Activated naive CD8-positive, alpha-beta T cell treated with anti-CD3 and anti-CD28 coated beads, Interleukin-2, amount 10 ng/mL, durations not matched to agents 7 days and 5 days (primary cell): Measurements from ENCODE around the gene CLIP1. TPM values are rescaled to one million over a fixed set of nuclear protein-coding genes. Genes with fewer than 3 reads are reported as not detected.
A peak's percentile ranks its signal among the peaks of the same experiment; 100 is the strongest.
"Not testable (repeated sequence)": the region's sequence is repeated elsewhere in the genome, so short reads cannot be mapped to it uniquely, and the experiment has no call there.

Experiments used
- ATAC-seq: fragments of 150-1000 bp; cut with Tn5 transposase; one replicate; pipeline ENCODE4 v1.10.0; 2021; ENCODE audit warnings: low read depth, moderate library complexity
- POLR2A ChIA-PET: fragments of 350-600 bp; sonication (Branson Sonifier 250); formaldehyde crosslinking; loops from one replicate; lab custom pipeline; 2021; ENCODE audit warnings: antibody characterized with exemption; lab: Charles Lee
- DNase-seq: peaks from one replicate; pipeline ENCODE4 v3.0.0; 2021
- H3K27ac Mint-ChIP-seq: one replicate; pipeline ENCODE4 v1.8.0; 2022; ENCODE audit warnings: mild to moderate bottlenecking, mixed read lengths
- H3K27me3 Mint-ChIP-seq: one replicate; pipeline ENCODE4 v1.8.0; 2022; ENCODE audit warnings: mild to moderate bottlenecking, moderate library complexity, mixed read lengths
- H3K36me3 Mint-ChIP-seq: one replicate; pipeline ENCODE4 v1.8.0; 2021; ENCODE audit warnings: mild to moderate bottlenecking, mixed read lengths
- H3K4me1 Mint-ChIP-seq: one replicate; pipeline ENCODE4 v1.8.0; 2021; ENCODE audit warnings: mixed read lengths
- H3K4me3 Mint-ChIP-seq: one replicate; pipeline ENCODE4 v1.8.0; 2022; ENCODE audit warnings: mild to moderate bottlenecking, moderate library complexity, mixed read lengths
- H3K9me3 Mint-ChIP-seq: one replicate; pipeline ENCODE4 v1.8.0; 2021; ENCODE audit warnings: mixed read lengths
- total RNA-seq, 2 experiments: library from RNA; stranded (reverse); gene quantifications; one replicate each; pipeline ENCODE4 v1.2.3, GENCODE V29; 2021

Gene CLIP1
- total RNA-seq, 2 experiments from 2014 or later, result 61.2 to 61.5 TPM

DNA sequence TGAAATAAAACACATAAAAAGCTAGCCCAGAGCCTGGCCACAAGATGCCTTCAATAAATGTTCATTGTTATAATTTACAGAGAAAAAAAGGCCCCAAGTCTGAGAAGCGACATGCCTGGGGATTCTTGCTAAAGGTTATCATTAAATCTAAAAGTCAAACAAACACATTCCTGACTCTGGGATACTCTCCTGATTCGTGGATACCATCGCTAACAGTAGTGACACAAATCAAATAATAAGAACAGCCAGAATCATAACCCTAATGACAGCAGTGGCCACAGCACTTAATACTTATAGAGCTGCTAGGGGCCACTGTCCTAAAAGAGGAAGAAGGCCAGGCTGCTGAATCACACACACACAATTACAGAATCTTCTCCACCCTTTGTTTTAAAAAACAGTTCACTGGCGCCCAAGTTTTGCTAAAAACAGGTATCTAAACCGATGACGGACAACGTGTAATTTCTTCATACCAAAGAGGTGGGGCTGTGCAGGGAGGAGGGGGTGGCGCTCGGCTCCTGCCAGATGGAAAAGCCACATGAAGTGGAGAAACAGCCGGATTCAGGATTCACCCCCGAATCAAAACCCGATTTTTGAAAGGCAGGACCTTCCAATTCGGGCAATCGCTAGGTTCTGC is 1.2 kb downstream of the CLIP1 start:
- DNase-seq (no peak), ATAC-seq (no peak)
- Mint-ChIP-seq H3K4me1 (peaks cover 22% of the 10 kb centered on the region), H3K4me3 (peak overlapping the region; percentile 86), H3K27me3 (no peaks in the 10 kb centered on the region), H3K27ac (peak overlapping the region; percentile 78), H3K36me3 (no peaks in the 10 kb centered on the region), H3K9me3 (no peaks in the 10 kb centered on the region)
- POLR2A ChIA-PET, result interaction anchor here (0.6 to 1.1 kb wide), 7 partner anchors 7 to 105 kb away, joined by 3 to 6 read pairs (median 3); partner anchors contain the start of genes KNTC1, RSRC2 and ZCCHC8

DNA sequence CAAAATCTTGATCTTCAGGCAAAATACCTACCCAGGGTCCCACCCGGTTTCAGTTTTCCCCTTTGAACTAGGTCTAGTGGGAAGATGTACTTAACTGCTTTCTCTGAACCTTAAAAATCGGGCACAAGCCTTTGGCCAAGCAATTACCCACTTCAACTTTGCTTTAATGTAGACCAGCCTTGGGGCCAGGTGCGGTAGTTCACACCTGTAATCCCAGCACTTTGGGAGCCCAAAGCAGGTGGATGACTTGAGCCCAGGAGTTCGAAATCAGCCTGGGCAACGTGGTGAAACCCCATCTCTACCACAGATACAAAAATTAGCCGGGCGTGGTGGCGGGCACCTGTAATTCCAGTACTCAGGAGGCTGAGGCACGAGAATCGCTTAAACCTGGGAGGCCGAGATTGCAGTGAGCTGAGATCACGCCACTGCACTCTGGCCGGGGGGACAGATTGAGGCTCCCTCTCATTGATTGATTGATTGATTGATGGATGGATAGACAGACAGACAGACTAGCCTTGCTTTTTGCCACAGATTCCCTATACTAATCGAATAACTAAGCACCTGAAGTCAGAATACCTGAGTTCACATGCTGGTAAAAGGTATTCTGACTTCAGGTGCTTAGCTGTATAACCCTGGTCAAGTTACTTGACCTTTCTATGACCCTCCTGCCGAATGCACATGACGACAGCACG is 1.9 kb downstream of the CLIP1 start:
- Mint-ChIP-seq H3K27ac (no peak overlapping the region), H3K9me3 (no peaks in the 10 kb centered on the region), H3K4me3 (peak overlapping the region; percentile 86), H3K27me3 (no peaks in the 10 kb centered on the region), H3K36me3 (no peaks in the 10 kb centered on the region), H3K4me1 (peaks cover 22% of the 10 kb centered on the region)
- POLR2A ChIA-PET, result interaction anchor here (0.8 kb wide), 1 partner anchor 32 kb away, joined by 3 read pairs; no protein-coding TSS in a partner anchor
- DNase-seq (no peak), ATAC-seq (no peak)

DNA sequence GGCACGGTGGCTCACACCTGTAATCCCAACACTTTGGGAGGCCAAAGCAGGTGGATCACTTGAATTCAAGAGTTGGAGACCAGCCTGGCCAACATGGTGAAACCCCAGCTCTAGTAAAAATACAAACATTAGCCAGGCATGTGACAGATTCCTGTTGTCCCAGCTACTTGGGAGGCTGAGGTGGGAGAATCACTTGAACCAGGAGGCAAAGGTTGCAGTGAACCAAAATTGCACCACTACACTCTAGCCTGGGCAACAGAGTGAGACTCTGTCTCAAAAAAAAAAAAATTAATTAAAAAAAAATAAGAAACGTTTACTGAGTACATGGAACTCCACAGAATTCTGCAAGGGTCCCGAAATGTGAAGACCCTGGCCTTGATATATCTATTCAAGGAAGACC is 3.4 kb downstream of the CLIP1 start:
- ATAC-seq, DNase-seq, H3K4me3 Mint-ChIP-seq, H3K27ac Mint-ChIP-seq, H3K36me3 Mint-ChIP-seq, POLR2A ChIA-PET, H3K9me3 Mint-ChIP-seq, H3K27me3 Mint-ChIP-seq: not testable (repeated sequence)
- H3K4me1 Mint-ChIP-seq, result peaks cover 22% of the 10 kb centered on the region

DNA sequence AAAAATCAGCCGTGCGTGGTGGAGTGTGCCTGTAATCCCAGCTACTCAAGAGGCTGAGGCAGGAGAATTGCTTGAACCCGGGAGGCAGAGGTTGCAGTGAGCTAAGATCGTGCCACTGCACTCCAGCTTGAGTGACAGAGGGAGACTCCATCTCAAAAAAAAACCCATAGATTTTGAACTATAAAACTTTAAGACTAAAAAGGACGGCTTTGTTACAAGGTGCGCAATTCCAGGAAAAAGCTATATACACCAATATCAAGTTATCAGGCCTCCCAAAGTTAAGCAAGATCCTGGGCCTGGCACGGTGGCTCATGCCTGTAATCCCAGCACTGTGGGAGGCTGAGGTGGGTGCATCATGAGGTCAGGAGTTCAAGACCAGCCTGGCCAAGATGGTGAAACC is 6.8 kb downstream of the CLIP1 start:
- not testable (repeated sequence) for H3K27me3 Mint-ChIP-seq, ATAC-seq, H3K9me3 Mint-ChIP-seq, DNase-seq, H3K27ac Mint-ChIP-seq, H3K4me3 Mint-ChIP-seq
- POLR2A ChIA-PET, result interaction anchor here (0.9 kb wide), 1 partner anchor 8 kb away, joined by 3 read pairs; no protein-coding TSS in a partner anchor
- Mint-ChIP-seq H3K4me1 (peaks cover 21% of the 10 kb centered on the region), H3K36me3 (peaks cover 10% of the 10 kb centered on the region)

DNA sequence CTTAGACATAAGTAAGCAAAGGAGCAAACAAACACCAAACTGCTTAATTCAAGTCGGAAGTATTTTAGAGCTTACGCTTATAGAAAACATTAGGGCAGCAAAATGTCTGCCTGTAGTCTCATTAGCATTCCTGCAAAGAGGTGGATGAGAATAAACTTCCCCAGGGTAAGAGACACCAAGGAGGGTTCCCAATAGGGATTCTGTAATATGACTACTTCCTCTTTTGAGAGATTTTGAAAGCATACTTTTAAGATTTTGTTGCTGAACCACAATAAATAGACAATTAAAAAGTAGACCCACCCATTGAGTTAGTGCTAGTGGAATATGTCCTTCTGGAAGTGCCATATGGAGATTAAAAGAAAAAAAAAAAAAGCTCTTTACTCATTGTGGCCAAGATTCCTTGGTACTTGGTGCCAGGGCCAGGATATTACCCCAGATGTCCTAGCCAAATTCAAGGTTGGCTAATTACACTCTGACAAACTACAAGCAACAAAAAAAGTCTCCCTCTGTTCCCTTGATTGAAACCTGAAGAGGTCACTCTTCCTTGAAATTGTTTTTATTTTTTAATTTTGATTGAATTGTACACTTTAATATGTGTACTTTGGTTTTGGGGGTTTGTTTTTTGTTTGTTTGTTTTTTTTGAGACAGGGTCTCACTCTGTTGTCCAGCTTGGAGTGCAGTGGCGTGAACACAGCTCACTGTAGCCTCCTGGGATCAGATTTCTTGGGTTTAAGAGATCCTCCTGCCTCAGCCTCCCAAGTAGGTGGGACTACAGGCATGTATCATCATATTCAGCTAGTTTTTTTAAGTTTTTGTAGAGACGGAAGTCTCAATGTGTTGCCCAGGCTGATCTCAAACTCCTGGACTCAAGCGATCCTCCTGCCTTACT is 8.7 kb downstream of the CLIP1 start:
- no peaks in the 10 kb centered on the region for H3K9me3 Mint-ChIP-seq
- no peak for ATAC-seq
- no peak for DNase-seq
- peaks cover 12% of the 10 kb centered on the region for H3K36me3 Mint-ChIP-seq
- H3K27ac Mint-ChIP-seq, result peak overlapping the region; percentile 40
- peaks cover 18% of the 10 kb centered on the region for H3K4me1 Mint-ChIP-seq
- no peak overlapping the region for H3K4me3 Mint-ChIP-seq
- no peaks in the 10 kb centered on the region for H3K27me3 Mint-ChIP-seq
- POLR2A ChIA-PET, result interaction anchor here (0.8 to 1.3 kb wide), 2 partner anchors 8 to 10 kb away, joined by 4 to 5 read pairs; no protein-coding TSS in a partner anchor

- DNase-seq, result no peak
- Mint-ChIP-seq H3K27me3 (no peaks in the 10 kb centered on the region), H3K27ac (peak overlapping the region; percentile 40)
These were observed 9.5 kb downstream of the CLIP1 start for GRCh38 chr12:122412851-122413433.

DNA sequence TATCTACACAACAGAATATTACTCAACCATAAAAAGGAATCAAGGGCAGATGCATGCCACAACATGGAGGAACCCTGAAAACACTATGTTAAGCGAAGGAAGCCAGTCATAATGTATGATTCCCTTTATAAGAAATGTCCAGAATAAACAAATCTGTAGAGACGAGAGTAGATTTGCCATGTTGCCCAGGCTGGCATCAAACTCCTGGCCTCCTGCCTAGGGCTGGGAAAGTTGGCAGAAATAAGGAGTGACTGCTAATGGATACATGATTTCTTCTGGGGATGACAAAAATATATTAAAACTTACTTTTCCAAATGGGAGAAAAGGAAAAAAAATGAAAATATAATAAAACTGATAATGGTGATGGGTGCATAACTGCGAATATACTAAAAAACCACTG is 10.9 kb downstream of the CLIP1 start:
- Mint-ChIP-seq H3K36me3 (peaks cover 12% of the 10 kb centered on the region), H3K4me3 (no peak overlapping the region), H3K27me3 (no peaks in the 10 kb centered on the region), H3K9me3 (no peaks in the 10 kb centered on the region), H3K4me1 (peaks cover 23% of the 10 kb centered on the region), H3K27ac (no peak overlapping the region)
- no peak for DNase-seq
- POLR2A ChIA-PET, result no interaction called here
- ATAC-seq, result no peak

More at GRCh38 chr12:122412851-122413433, 9.5 kb downstream of the CLIP1 start:
- H3K4me1 Mint-ChIP-seq, result peaks cover 16% of the 10 kb centered on the region
- peaks cover 12% of the 10 kb centered on the region for H3K36me3 Mint-ChIP-seq
- H3K9me3 Mint-ChIP-seq, result no peaks in the 10 kb centered on the region
- no peak overlapping the region for H3K4me3 Mint-ChIP-seq
- no peak for ATAC-seq
- POLR2A ChIA-PET, result no interaction called here

GRCh38 chr12:122407208-122407607 is 15.3 kb downstream of the CLIP1 start:
- H3K27me3 Mint-ChIP-seq, result no peaks in the 10 kb centered on the region
- H3K9me3 Mint-ChIP-seq, result no peaks in the 10 kb centered on the region
- no peak overlapping the region for H3K4me3 Mint-ChIP-seq
- no peak overlapping the region for H3K27ac Mint-ChIP-seq
- H3K4me1 Mint-ChIP-seq, result peaks cover 17% of the 10 kb centered on the region
- no peak for ATAC-seq
- no peak for DNase-seq
- POLR2A ChIA-PET, result interaction anchor here (0.7 kb wide), 2 partner anchors 9 to 321 kb away, joined by 3 to 6 read pairs; no protein-coding TSS in a partner anchor
- H3K36me3 Mint-ChIP-seq, result peaks cover 17% of the 10 kb centered on the region

DNA sequence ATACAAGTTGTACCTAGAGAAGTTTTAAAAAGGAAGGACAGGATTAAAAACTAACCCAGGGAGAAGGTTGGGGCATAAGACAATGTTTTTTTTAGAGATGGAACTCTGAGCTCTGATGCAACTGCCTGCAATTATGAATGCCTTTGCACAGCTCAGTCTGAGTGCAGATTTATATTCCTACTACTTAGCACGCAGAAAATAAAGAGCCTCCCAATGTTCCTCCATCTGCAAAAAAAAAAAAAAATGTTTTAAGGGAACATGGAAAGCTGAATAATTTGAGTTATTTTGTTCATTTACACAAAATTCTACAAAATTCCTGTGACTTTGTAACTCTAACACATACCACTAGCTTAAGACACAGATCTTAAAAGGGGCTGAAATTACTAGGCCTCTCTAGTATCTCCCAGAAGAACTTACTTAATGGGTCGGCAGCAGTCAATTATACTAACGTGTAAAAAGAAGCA is 15.7 kb downstream of the CLIP1 start:
- ATAC-seq (no peak), DNase-seq (no peak)
- Mint-ChIP-seq H3K4me3 (no peak overlapping the region), H3K4me1 (peaks cover 17% of the 10 kb centered on the region), H3K9me3 (no peaks in the 10 kb centered on the region), H3K36me3 (peaks cover 17% of the 10 kb centered on the region), H3K27me3 (no peaks in the 10 kb centered on the region), H3K27ac (no peak overlapping the region)
- POLR2A ChIA-PET, result interaction anchor here (0.7 kb wide), 1 partner anchor 48 kb away, joined by 3 read pairs; no protein-coding TSS in a partner anchor

DNA sequence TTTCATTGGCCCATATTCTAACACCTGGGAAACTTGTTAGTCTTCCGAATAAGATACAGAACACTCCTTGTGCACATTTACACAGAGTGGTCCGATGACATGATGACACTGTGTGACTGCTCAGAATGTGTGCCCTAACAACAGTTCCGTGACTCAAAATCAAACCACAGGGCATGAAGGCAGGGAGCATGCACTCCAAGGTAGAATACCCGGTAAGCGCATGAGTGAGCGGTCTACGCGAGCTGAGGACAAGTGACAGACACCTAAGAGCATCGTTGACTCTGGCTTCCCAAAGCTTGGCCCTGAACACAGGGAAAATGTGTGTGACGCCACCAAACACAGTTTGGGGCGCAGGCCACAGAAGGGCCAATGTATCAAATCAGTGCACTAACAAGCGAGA is 18.6 kb downstream of the CLIP1 start:
- H3K4me3 Mint-ChIP-seq, result no peak overlapping the region
- no peak overlapping the region for H3K27ac Mint-ChIP-seq
- ATAC-seq (no peak), DNase-seq (no peak)
- H3K36me3 Mint-ChIP-seq, result peaks cover 9% of the 10 kb centered on the region
- H3K4me1 Mint-ChIP-seq, result peaks cover 31% of the 10 kb centered on the region
- POLR2A ChIA-PET, result interaction anchor here (0.7 kb wide), 1 partner anchor 122 kb away, joined by 3 read pairs; no protein-coding TSS in a partner anchor
- no peaks in the 10 kb centered on the region for H3K27me3 Mint-ChIP-seq
- H3K9me3 Mint-ChIP-seq, result no peaks in the 10 kb centered on the region

- no peaks in the 10 kb centered on the region for H3K27me3 Mint-ChIP-seq
- POLR2A ChIA-PET, result interaction anchor here (0.7 to 1.3 kb wide), 3 partner anchors 19 to 123 kb away, joined by 3 to 4 read pairs (median 3); partner anchors contain the start of gene CLIP1
- H3K27ac Mint-ChIP-seq, result no peak overlapping the region
- DNase-seq, result no peak
- peaks cover 32% of the 10 kb centered on the region for H3K4me1 Mint-ChIP-seq
- H3K4me3 Mint-ChIP-seq, result no peak overlapping the region
- no peak for ATAC-seq
- peaks cover 9% of the 10 kb centered on the region for H3K36me3 Mint-ChIP-seq
- no peaks in the 10 kb centered on the region for H3K9me3 Mint-ChIP-seq
These were observed 19.2 kb downstream of the CLIP1 start for GRCh38 chr12:122403115-122403770.

GRCh38 chr12:122402264-122402663 is 20.2 kb downstream of the CLIP1 start:
- no peaks in the 10 kb centered on the region for H3K9me3 Mint-ChIP-seq
- ATAC-seq, result no peak
- H3K4me1 Mint-ChIP-seq, result peaks cover 27% of the 10 kb centered on the region
- no peak for DNase-seq
- peaks cover 10% of the 10 kb centered on the region for H3K36me3 Mint-ChIP-seq
- POLR2A ChIA-PET, result interaction anchor here (1.3 kb wide), 1 partner anchor 20 kb away, joined by 3 read pairs; the partner anchor contains the start of gene CLIP1
- H3K27ac Mint-ChIP-seq, result no peak overlapping the region
- no peak overlapping the region for H3K4me3 Mint-ChIP-seq
- H3K27me3 Mint-ChIP-seq, result no peaks in the 10 kb centered on the region
